H1 (cell line): ENCODE measurements around the gene HEATR5A. TPM values are rescaled to one million over a fixed set of nuclear protein-coding genes. Genes with fewer than 3 reads are reported as not detected.
"Not testable (repeated sequence)": the region's sequence is repeated elsewhere in the genome, so short reads cannot be mapped to it uniquely, and the experiment has no call there.

Source experiments
- CTCF ChIA-PET: fragments of 300-600 bp; sonication (Branson Sonifier 250); formaldehyde crosslinking; loops from one replicate; lab custom pipeline; 2021; ENCODE audit not compliant: partially characterized antibody; lab: Charles Lee
- POLR2A ChIA-PET: fragments of 300-600 bp; sonication (Branson Sonifier 250); formaldehyde crosslinking; loops from one replicate; lab custom pipeline; 2021; ENCODE audit warnings: inconsistent platforms; ENCODE audit not compliant: partially characterized antibody; lab: Charles Lee
- DNase-seq, 2 experiments: peaks; one replicate each; pipeline versions ENCODE4 v3.0.0 to v3.0.0-alpha.2; 2010 to 2022; ENCODE audit warnings: low spot score in 2 of 2, low read depth in 1 of 2, mixed read lengths in 1 of 2
- FAIRE-seq: peaks from 2 replicates; lab custom pipeline; 2011; peaks lifted over from hg19 to GRCh38; lab: Jason Lieb, UNC
- H2AFZ ChIP-seq: 2 replicates; pipeline ENCODE4 v1.8.1; 2012; ENCODE audit warnings: low read length, inconsistent platforms
- H2AK5ac ChIP-seq: 2 replicates; pipeline ENCODE4 v1.6.1; 2013; ENCODE audit warnings: low read depth, low read length
- H2BK120ac ChIP-seq: replicated peaks from 2 replicates; pipeline ENCODE3; 2013; ENCODE audit warnings: low read depth, low read length, inconsistent platforms
- H2BK12ac ChIP-seq: 2 replicates; pipeline ENCODE4 v1.6.1; 2013; ENCODE audit warnings: low read depth, low read length
- H2BK15ac ChIP-seq: 2 replicates; pipeline ENCODE4 v1.6.1; 2013; ENCODE audit warnings: low read length
- H2BK20ac ChIP-seq: 2 replicates; pipeline ENCODE4 v1.6.1; 2013; ENCODE audit warnings: low read length
- H2BK5ac ChIP-seq: 2 replicates; pipeline ENCODE4 v1.6.1; 2013; ENCODE audit warnings: low read depth, low read length
- H3K14ac ChIP-seq: 2 replicates; pipeline ENCODE4 v1.6.1; 2013; ENCODE audit warnings: inconsistent platforms; ENCODE audit not compliant: insufficient read length
- H3K18ac ChIP-seq: 2 replicates; pipeline ENCODE4 v1.6.1; 2013; ENCODE audit warnings: low read length; ENCODE audit errors: extremely low read depth
- H3K23ac ChIP-seq: 2 replicates; pipeline ENCODE4 v1.6.1; 2013; ENCODE audit warnings: inconsistent platforms; ENCODE audit not compliant: insufficient read length
- H3K23me2 ChIP-seq: 2 replicates; pipeline ENCODE4 v1.6.1; 2013; ENCODE audit warnings: low read depth, low read length
- H3K27ac ChIP-seq: 2 replicates; pipeline ENCODE4 v1.6.1; 2011; ENCODE audit warnings: low read depth, low read length, inconsistent platforms
- H3K27me3 ChIP-seq, 4 experiments: replicated peaks in 1 of 4; 1 replicate in 1 of 4; 2 replicates in 3 of 4; pipeline versions ENCODE4 v1.6.1 to v1.8.1; 2011 to 2013; ENCODE audit warnings: low read length in 3 of 4, mild to moderate bottlenecking in 3 of 4, inconsistent platforms in 2 of 4, mixed read lengths in 2 of 4, moderate library complexity in 1 of 4; ENCODE audit not compliant: control insufficient read depth in 3 of 4, insufficient read depth in 3 of 4; ENCODE audit errors: extremely low read depth in 1 of 4
- H3K36me3 ChIP-seq, 4 experiments: 2 replicates each; pipeline versions ENCODE4 v1.6.1 to v1.8.1; 2011 to 2013; ENCODE audit warnings: mild to moderate bottlenecking in 4 of 4, low read length in 3 of 4, moderate library complexity in 2 of 4, control low read depth in 1 of 4, inconsistent platforms in 1 of 4; ENCODE audit not compliant: insufficient read depth in 4 of 4, control insufficient read depth in 2 of 4
- H3K4ac ChIP-seq: replicated peaks from 2 replicates; pipeline ENCODE3; 2013; ENCODE audit warnings: low read length, low read depth, mixed read lengths, inconsistent platforms; ENCODE audit not compliant: insufficient read length
- H3K4me1 ChIP-seq, 4 experiments: replicated peaks in 1 of 4; 1 replicate in 1 of 4; 2 replicates in 3 of 4; pipeline versions ENCODE4 v1.6.1 to v1.8.1; 2011 to 2013; ENCODE audit warnings: low read length in 3 of 4, inconsistent platforms in 2 of 4, mixed read lengths in 1 of 4; ENCODE audit not compliant: insufficient read depth in 4 of 4, control insufficient read depth in 3 of 4
- H3K4me2 ChIP-seq, 2 experiments: 2 replicates each; pipeline versions ENCODE4 v1.6.1 to v1.8.1; 2011 to 2013; ENCODE audit warnings: low read depth in 2 of 2, low read length in 2 of 2, control low read depth in 1 of 2, inconsistent platforms in 1 of 2, mild to moderate bottlenecking in 1 of 2; ENCODE audit not compliant: insufficient read depth in 1 of 2
- H3K4me3 ChIP-seq, 4 experiments: fragments of 200-600, 300-600 bp in 1 of 4; sonication (generic), shearing (Covaris generic), sonication (Bioruptor Twin) in 1 of 4; 2 replicates each; pipeline versions ENCODE4 v1.5.1 to v1.8.1; 2011 to 2016; ENCODE audit warnings: low read length in 4 of 4, low read depth in 3 of 4, control low read depth in 2 of 4, inconsistent platforms in 2 of 4, mild to moderate bottlenecking in 2 of 4, mixed read lengths in 1 of 4, moderate library complexity in 1 of 4; ENCODE audit not compliant: insufficient read depth in 2 of 4; ENCODE audit errors: extremely low read depth in 1 of 4
- H3K56ac ChIP-seq: replicated peaks from 2 replicates; pipeline ENCODE3; 2013; ENCODE audit warnings: low read depth, mild to moderate bottlenecking, mixed read lengths, low read length, inconsistent platforms; ENCODE audit not compliant: insufficient read length
- H3K79me1 ChIP-seq: 2 replicates; pipeline ENCODE4 v1.6.1; 2013; ENCODE audit warnings: low read depth, low read length, control low read depth
- H3K79me2 ChIP-seq, 2 experiments: 2 replicates each; pipeline versions ENCODE4 v1.6.1 to v1.8.1; 2012 to 2013; ENCODE audit warnings: low read length in 2 of 2, mild to moderate bottlenecking in 2 of 2, inconsistent platforms in 1 of 2; ENCODE audit not compliant: insufficient read depth in 2 of 2, control insufficient read depth in 1 of 2
- H3K9ac ChIP-seq, 4 experiments: replicated peaks in 1 of 4; 1 replicate in 1 of 4; 2 replicates in 3 of 4; pipeline versions ENCODE4 v1.6.1 to v1.8.1; 2011 to 2013; ENCODE audit warnings: low read depth in 3 of 4, low read length in 3 of 4, control low read depth in 2 of 4, mild to moderate bottlenecking in 2 of 4, moderate library complexity in 2 of 4, inconsistent platforms in 1 of 4; ENCODE audit errors: extremely low read depth in 1 of 4
- H3K9me3 ChIP-seq, 2 experiments: 2 replicates each; pipeline versions ENCODE4 v1.6.1 to v1.8.1; 2012 to 2013; ENCODE audit warnings: mild to moderate bottlenecking in 2 of 2, moderate library complexity in 2 of 2, control low read depth in 1 of 2, inconsistent platforms in 1 of 2, low read depth in 1 of 2, low read length in 1 of 2, mixed read lengths in 1 of 2; ENCODE audit not compliant: insufficient read depth in 2 of 2
- H4K20me1 ChIP-seq, 2 experiments: replicated peaks in 1 of 2; 2 replicates each; pipeline versions ENCODE3 to v1.8.1; 2011 to 2013; ENCODE audit warnings: inconsistent platforms in 2 of 2, low read length in 2 of 2, mild to moderate bottlenecking in 1 of 2; ENCODE audit not compliant: insufficient read depth in 2 of 2, control insufficient read depth in 1 of 2
- H4K5ac ChIP-seq: 2 replicates; pipeline ENCODE4 v1.6.1; 2013; ENCODE audit warnings: low read length, low read depth, mixed read lengths, inconsistent platforms; ENCODE audit not compliant: insufficient read length
- H4K8ac ChIP-seq: 2 replicates; pipeline ENCODE4 v1.8.0; 2013; ENCODE audit warnings: mild to moderate bottlenecking, moderate library complexity, low read length, inconsistent platforms; ENCODE audit not compliant: insufficient read depth; ENCODE audit errors: extremely low read depth
- H4K91ac ChIP-seq: replicated peaks from 2 replicates; pipeline ENCODE3; 2013; ENCODE audit warnings: low read length, mixed read lengths, inconsistent platforms; ENCODE audit not compliant: insufficient read length
- WGBS, 2 experiments: shearing (Covaris generic) in 1 of 2; methylation state at CpG; one replicate each; pipeline versions ENCODE4 v1.1.6 to v1.1.7; 2013 to 2015; ENCODE audit warnings: low lambda C conversion rate in 2 of 2, mixed read lengths in 2 of 2, inconsistent platforms in 1 of 2, low coverage in 1 of 2, missing lambda C conversion rate in 1 of 2; ENCODE audit not compliant: insufficient replicate concordance in 2 of 2, insufficient coverage in 1 of 2, insufficient read length in 1 of 2; ENCODE audit errors: extremely low coverage in 1 of 2, missing lambda C conversion rate in 1 of 2; 5-methylcytosine and 5-hydroxymethylcytosine counted together
- polyA plus RNA-seq, 7 experiments: library from polyadenylated mRNA; depleted of rRNA in 3 of 7; stranded (reverse) in 5 of 7; unstranded in 2 of 7; fragments of >200 nt in 5 of 7; fragments of 200-250 nt in 2 of 7; gene quantifications; 1 replicate in 5 of 7; 2 replicates in 1 of 7; 4 replicates in 1 of 7; pipeline versions ENCODE4 v1.2.1 to v1.2.3, GENCODE V29; 2011 to 2013; ENCODE audit warnings: missing spikeins in 2 of 7, mixed read lengths in 2 of 7
- total RNA-seq: library from RNA; stranded (reverse); fragmentation: NEBNext Ultra II Directional; extraction: Animal tissue kit (Norgen Biotek cat#: 25700); gene quantifications from 2 replicates; pipeline ENCODE4 v1.2.1, GENCODE V29; 2021

The HEATR5A gene
- total and polyA plus RNA-seq, 2 of the 8 experiments (the other 6 are each of a cell fraction or from before 2014, with no cell fraction given), result 9.0 to 36.2 TPM

- H3K27me3 ChIP-seq, H3K4me3 ChIP-seq, H3K36me3 ChIP-seq, H3K4me2 ChIP-seq, POLR2A ChIA-PET, H2AFZ ChIP-seq, H3K9me3 ChIP-seq, H3K4ac ChIP-seq, H3K23ac ChIP-seq, H3K79me2 ChIP-seq, H3K79me1 ChIP-seq, FAIRE-seq, H4K5ac ChIP-seq, H2BK15ac ChIP-seq, H3K4me1 ChIP-seq, H3K9ac ChIP-seq, H4K20me1 ChIP-seq, H3K56ac ChIP-seq, H3K27ac ChIP-seq, DNase-seq, H3K23me2 ChIP-seq, H2BK20ac ChIP-seq, H3K14ac ChIP-seq, H2BK120ac ChIP-seq, H3K18ac ChIP-seq, H2BK12ac ChIP-seq, H2AK5ac ChIP-seq, H4K91ac ChIP-seq, H2BK5ac ChIP-seq: not testable (repeated sequence)
- WGBS, 2 experiments, result 92% methylated on average over 4 of the region's 4 CpGs; no CpG with 5 or more reads in 1 of the 2 experiments
- peak overlapping the region; percentile 51; the same call in 1 of the 2 replicates for H4K8ac ChIP-seq
- CTCF ChIA-PET, result interaction anchor here (1.2 kb wide), 1 partner anchor 49 kb away, joined by 3 read pairs; the partner anchor contains the start of gene HECTD1
Observed at GRCh38 chr14:31255918-31256317, 164.4 kb downstream of the HEATR5A start.
